HEK293 (cell line): ENCODE measurements around the gene OTUD3.
"Not testable (repeated sequence)": the region's sequence is repeated elsewhere in the genome, so short reads cannot be mapped to it uniquely, and the experiment has no call there.

ENCODE experiments used
- CTCF ChIP-seq: fragments of 450-650 bp; formaldehyde crosslinking; IDR thresholded peaks from 2 replicates; pipeline ENCODE4 v1.5.1; 2016; ENCODE audit warnings: missing biosample characterization, missing genetic modification characterization
- IKZF3 ChIP-seq: fragments of 450-650 bp; IDR thresholded peaks from 2 replicates; pipeline ENCODE4 v1.5.0; 2018; ENCODE audit warnings: missing biosample characterization, mild to moderate bottlenecking, missing genetic modification characterization, moderate library complexity
- MYNN ChIP-seq: fragments of 450-650 bp; formaldehyde crosslinking; IDR thresholded peaks from 2 replicates; pipeline ENCODE4 v1.5.1; 2016; ENCODE audit warnings: missing biosample characterization, missing genetic modification characterization, borderline replicate concordance
- SP2 ChIP-seq: fragments of 450-650 bp; formaldehyde crosslinking; IDR thresholded peaks from 2 replicates; pipeline ENCODE4 v1.5.1; 2016; ENCODE audit warnings: missing biosample characterization, missing genetic modification characterization
- ZBTB21 ChIP-seq: fragments of 450-650 bp; formaldehyde crosslinking; IDR thresholded peaks from 2 replicates; pipeline ENCODE4 v1.5.1; 2017; ENCODE audit warnings: missing biosample characterization, missing genetic modification characterization
- ZNF121 ChIP-seq: fragments of 450-650 bp; formaldehyde crosslinking; IDR thresholded peaks from 2 replicates; pipeline ENCODE4 v1.5.1; 2016; ENCODE audit warnings: missing biosample characterization, missing genetic modification characterization
- ZNF239 ChIP-seq: fragments of 450-650 bp; formaldehyde crosslinking; IDR thresholded peaks from 2 replicates; pipeline ENCODE4 v1.5.1; 2016; ENCODE audit warnings: missing biosample characterization, missing genetic modification characterization
- ZNF335 ChIP-seq: fragments of 450-650 bp; formaldehyde crosslinking; conservative IDR thresholded peaks from 2 replicates; pipeline ENCODE4 v1.5.1; 2016; ENCODE audit warnings: missing biosample characterization, missing genetic modification characterization
- ZNF624 ChIP-seq: fragments of 450-650 bp; formaldehyde crosslinking; IDR thresholded peaks from 2 replicates; pipeline ENCODE4 v1.5.1; 2017; ENCODE audit warnings: missing biosample characterization, missing genetic modification characterization
- ZNF701 ChIP-seq: fragments of 450-650 bp; formaldehyde crosslinking; IDR thresholded peaks from 2 replicates; pipeline ENCODE4 v1.5.1; 2016; ENCODE audit warnings: missing biosample characterization, missing genetic modification characterization
- ZNF707 ChIP-seq: fragments of 450-650 bp; formaldehyde crosslinking; IDR thresholded peaks from 2 replicates; pipeline ENCODE4 v1.5.1; 2016; ENCODE audit warnings: missing biosample characterization, missing genetic modification characterization
- TF ChIP-seq, protein P1 (sequence below): fragments of 450-650 bp; formaldehyde crosslinking; IDR thresholded peaks from 2 replicates; pipeline ENCODE4 v1.5.1; 2016; ENCODE audit warnings: missing biosample characterization, missing genetic modification characterization
- TF ChIP-seq, protein P2 (sequence below): fragments of 450-650 bp; formaldehyde crosslinking; conservative IDR thresholded peaks from 2 replicates; pipeline ENCODE4 v1.5.1; 2016; ENCODE audit warnings: low read depth, missing biosample characterization, missing genetic modification characterization

GRCh38 chr1:19868575-19868974 lies 13.6 kb upstream of the OTUD3 start:
- not testable (repeated sequence) for TF ChIP-seq CTCF (tag by site-specific recombination); ZNF239 (tag by site-specific recombination); ZNF121 (tag by site-specific recombination); ZNF335 (tag by site-specific recombination); ZNF707 (tag by site-specific recombination); ZBTB21 (tag by site-specific recombination); ZNF624; SP2 (tag by site-specific recombination); IKZF3; ZNF701 (tag by site-specific recombination); MYNN (tag by site-specific recombination)
- TF ChIP-seq, protein P1, sequence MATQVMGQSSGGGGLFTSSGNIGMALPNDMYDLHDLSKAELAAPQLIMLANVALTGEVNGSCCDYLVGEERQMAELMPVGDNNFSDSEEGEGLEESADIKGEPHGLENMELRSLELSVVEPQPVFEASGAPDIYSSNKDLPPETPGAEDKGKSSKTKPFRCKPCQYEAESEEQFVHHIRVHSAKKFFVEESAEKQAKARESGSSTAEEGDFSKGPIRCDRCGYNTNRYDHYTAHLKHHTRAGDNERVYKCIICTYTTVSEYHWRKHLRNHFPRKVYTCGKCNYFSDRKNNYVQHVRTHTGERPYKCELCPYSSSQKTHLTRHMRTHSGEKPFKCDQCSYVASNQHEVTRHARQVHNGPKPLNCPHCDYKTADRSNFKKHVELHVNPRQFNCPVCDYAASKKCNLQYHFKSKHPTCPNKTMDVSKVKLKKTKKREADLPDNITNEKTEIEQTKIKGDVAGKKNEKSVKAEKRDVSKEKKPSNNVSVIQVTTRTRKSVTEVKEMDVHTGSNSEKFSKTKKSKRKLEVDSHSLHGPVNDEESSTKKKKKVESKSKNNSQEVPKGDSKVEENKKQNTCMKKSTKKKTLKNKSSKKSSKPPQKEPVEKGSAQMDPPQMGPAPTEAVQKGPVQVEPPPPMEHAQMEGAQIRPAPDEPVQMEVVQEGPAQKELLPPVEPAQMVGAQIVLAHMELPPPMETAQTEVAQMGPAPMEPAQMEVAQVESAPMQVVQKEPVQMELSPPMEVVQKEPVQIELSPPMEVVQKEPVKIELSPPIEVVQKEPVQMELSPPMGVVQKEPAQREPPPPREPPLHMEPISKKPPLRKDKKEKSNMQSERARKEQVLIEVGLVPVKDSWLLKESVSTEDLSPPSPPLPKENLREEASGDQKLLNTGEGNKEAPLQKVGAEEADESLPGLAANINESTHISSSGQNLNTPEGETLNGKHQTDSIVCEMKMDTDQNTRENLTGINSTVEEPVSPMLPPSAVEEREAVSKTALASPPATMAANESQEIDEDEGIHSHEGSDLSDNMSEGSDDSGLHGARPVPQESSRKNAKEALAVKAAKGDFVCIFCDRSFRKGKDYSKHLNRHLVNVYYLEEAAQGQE (tag by site-specific recombination): not testable (repeated sequence)
- TF ChIP-seq, protein P2, sequence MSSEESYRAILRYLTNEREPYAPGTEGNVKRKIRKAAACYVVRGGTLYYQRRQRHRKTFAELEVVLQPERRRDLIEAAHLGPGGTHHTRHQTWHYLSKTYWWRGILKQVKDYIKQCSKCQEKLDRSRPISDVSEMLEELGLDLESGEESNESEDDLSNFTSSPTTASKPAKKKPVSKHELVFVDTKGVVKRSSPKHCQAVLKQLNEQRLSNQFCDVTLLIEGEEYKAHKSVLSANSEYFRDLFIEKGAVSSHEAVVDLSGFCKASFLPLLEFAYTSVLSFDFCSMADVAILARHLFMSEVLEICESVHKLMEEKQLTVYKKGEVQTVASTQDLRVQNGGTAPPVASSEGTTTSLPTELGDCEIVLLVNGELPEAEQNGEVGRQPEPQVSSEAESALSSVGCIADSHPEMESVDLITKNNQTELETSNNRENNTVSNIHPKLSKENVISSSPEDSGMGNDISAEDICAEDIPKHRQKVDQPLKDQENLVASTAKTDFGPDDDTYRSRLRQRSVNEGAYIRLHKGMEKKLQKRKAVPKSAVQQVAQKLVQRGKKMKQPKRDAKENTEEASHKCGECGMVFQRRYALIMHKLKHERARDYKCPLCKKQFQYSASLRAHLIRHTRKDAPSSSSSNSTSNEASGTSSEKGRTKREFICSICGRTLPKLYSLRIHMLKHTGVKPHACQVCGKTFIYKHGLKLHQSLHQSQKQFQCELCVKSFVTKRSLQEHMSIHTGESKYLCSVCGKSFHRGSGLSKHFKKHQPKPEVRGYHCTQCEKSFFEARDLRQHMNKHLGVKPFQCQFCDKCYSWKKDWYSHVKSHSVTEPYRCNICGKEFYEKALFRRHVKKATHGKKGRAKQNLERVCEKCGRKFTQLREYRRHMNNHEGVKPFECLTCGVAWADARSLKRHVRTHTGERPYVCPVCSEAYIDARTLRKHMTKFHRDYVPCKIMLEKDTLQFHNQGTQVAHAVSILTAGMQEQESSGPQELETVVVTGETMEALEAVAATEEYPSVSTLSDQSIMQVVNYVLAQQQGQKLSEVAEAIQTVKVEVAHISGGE (tag by site-specific recombination): not testable (repeated sequence)
